ENCODE data around the gene RELT.

GRCh38 chr11:73429121-73429750 is 53.0 kb downstream of the RELT start:
- TF ChIP-seq, protein P1, sequence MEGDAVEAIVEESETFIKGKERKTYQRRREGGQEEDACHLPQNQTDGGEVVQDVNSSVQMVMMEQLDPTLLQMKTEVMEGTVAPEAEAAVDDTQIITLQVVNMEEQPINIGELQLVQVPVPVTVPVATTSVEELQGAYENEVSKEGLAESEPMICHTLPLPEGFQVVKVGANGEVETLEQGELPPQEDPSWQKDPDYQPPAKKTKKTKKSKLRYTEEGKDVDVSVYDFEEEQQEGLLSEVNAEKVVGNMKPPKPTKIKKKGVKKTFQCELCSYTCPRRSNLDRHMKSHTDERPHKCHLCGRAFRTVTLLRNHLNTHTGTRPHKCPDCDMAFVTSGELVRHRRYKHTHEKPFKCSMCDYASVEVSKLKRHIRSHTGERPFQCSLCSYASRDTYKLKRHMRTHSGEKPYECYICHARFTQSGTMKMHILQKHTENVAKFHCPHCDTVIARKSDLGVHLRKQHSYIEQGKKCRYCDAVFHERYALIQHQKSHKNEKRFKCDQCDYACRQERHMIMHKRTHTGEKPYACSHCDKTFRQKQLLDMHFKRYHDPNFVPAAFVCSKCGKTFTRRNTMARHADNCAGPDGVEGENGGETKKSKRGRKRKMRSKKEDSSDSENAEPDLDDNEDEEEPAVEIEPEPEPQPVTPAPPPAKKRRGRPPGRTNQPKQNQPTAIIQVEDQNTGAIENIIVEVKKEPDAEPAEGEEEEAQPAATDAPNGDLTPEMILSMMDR (conservative IDR thresholded peaks at IDR 0.05) = no peak
- no peak for TF ChIP-seq ZFX (IDR thresholded peaks at IDR 0.05)

Measured in C4-2B (cell line).